Thyroid gland (tissue), 4 donors: Measurements from ENCODE around the gene ANKRD13B.

Experiments
- CTCF ChIP-seq, 6 experiments: fragments of 200-600 bp in 3 of 6; fragments of 450-650 bp in 3 of 6; sonication (generic) in 3 of 6; IDR thresholded peaks; one replicate each; pipeline ENCODE4 v1.5.1; 2016 to 2019; ENCODE audit warnings: antibody characterized with exemption in 6 of 6, mild to moderate bottlenecking in 2 of 6, inconsistent platforms in 1 of 6, moderate library complexity in 1 of 6
- POLR2A ChIP-seq, 2 donors: fragments of 450-650 bp; IDR thresholded peaks; one replicate each; pipeline ENCODE4 v1.6.1; 2017; ENCODE audit warnings: antibody characterized with exemption in 2 of 2, mild to moderate bottlenecking in 2 of 2, moderate library complexity in 1 of 2

DNA sequence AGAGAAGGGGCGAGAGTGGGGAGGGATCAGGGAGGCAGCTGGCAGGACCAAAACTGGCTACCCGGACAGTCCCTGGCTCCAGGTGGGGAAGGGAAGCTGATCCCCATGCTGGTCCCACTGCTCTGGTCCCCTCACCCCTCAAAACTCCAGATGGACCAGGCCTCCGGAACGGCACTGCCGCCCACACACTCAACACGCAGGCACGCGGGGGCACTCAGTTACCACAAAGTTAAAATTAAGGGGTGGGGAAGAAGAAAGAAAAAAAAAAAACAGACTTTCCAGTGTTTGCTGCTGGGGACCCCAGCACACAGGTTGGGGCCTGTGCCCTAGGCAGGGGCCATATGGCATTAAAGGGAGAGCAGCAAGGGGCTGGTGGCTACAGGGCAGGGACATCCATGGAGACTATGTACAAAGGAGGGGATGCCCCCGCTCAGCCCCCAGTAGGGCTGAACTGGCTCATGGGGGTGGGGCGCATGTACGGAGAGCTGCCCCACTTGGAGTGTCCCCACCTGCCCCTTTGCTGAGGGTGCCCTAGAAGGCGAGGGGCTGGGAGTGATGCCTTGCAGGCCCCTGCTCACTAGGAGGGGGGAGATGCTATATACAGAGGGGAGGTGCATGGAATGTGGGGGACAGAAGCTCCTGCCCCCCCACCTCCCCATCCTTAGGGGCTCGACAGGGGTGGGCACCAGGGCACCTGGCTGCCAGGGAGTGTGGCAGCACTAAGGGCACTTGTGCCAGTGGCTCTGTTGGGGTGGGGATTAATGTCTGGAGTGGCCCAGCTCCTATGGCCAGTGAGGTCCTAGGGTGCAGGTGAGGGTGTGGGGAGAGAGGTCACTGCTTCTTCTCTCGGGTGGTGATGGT, 18.8 kb upstream of the ANKRD13B start:
- no peak for TF ChIP-seq POLR2A (IDR thresholded peaks at IDR 0.05)
- no peak for TF ChIP-seq CTCF (IDR thresholded peaks at IDR 0.05)
